Tibial nerve (tissue), 4 donors: ENCODE results near the gene GBX1. TPM values are rescaled to one million over a fixed set of nuclear protein-coding genes. Genes with fewer than 3 reads are reported as not detected.

Experiments used
- DNase-seq, 2 donors: peaks; one replicate each; pipeline ENCODE4 v3.0.0-alpha.2; 2019; ENCODE audit warnings: low spot score in 2 of 2
- H3K27ac ChIP-seq, 4 donors: fragments of 200-600 bp; sonication (generic) in 3 of 4; one replicate each; pipeline ENCODE4 v1.5.1; 2017 to 2019; ENCODE audit warnings: mild to moderate bottlenecking in 1 of 4
- H3K27me3 ChIP-seq, 2 donors: fragments of 200-600 bp; sonication (generic) in 1 of 2; one replicate each; pipeline versions ENCODE4 v1.5.1 to v1.6.0; 2017 to 2019
- H3K36me3 ChIP-seq, 3 donors: fragments of 200-600 bp; sonication (generic); one replicate each; pipeline ENCODE4 v1.5.1; 2018 to 2019
- H3K4me1 ChIP-seq, 4 donors: fragments of 200-600 bp; sonication (generic) in 3 of 4; one replicate each; pipeline ENCODE4 v1.5.1; 2017 to 2019
- H3K4me3 ChIP-seq, 4 donors: fragments of 200-600 bp; sonication (generic) in 3 of 4; one replicate each; pipeline ENCODE4 v1.5.1; 2017 to 2019; ENCODE audit warnings: mild to moderate bottlenecking in 1 of 4, moderate library complexity in 1 of 4
- H3K9me3 ChIP-seq, 4 donors: fragments of 200-600 bp; sonication (generic) in 3 of 4; one replicate each; pipeline ENCODE4 v1.5.1; 2017 to 2019
- CTCF ChIP-seq, 5 experiments: fragments of 200-600 bp in 3 of 5; fragments of 450-650 bp in 2 of 5; sonication (generic) in 3 of 5; IDR thresholded peaks; one replicate each; pipeline ENCODE4 v1.5.1; 2016 to 2019; ENCODE audit warnings: antibody characterized with exemption in 5 of 5, mild to moderate bottlenecking in 3 of 5, moderate library complexity in 2 of 5
- EP300 ChIP-seq, 2 donors: sonication (generic); formaldehyde crosslinking; IDR thresholded peaks; one replicate each; pipeline ENCODE4 v1.6.1; 2017; ENCODE audit warnings: antibody characterized with exemption in 2 of 2, mild to moderate bottlenecking in 1 of 2
- POLR2A ChIP-seq, 2 donors: fragments of 450-650 bp; IDR thresholded peaks; one replicate each; pipeline ENCODE4 v1.6.1; 2017; ENCODE audit warnings: antibody characterized with exemption in 2 of 2, mild to moderate bottlenecking in 2 of 2, moderate library complexity in 2 of 2
- WGBS, 2 donors: methylation state at CpG; one replicate each; pipeline ENCODE4 v1.1.5; 2018; 5-methylcytosine and 5-hydroxymethylcytosine counted together
- total RNA-seq, 4 donors: library from RNA; depleted of rRNA; stranded (reverse); fragments of >200 nt; gene quantifications; one replicate each; pipeline ENCODE4 v1.1.0, GENCODE V29; 2016

Gene GBX1
- total RNA-seq, 4 donors from 2014 or later = not detected

- TF ChIP-seq POLR2A (IDR thresholded peaks at IDR 0.05) = no peak
- no peak for TF ChIP-seq EP300 (IDR thresholded peaks at IDR 0.05)
- no peak for TF ChIP-seq CTCF (IDR thresholded peaks at IDR 0.05)
- H3K36me3 ChIP-seq = peaks cover 4 to 94% (median 8%) of the 10 kb centered on the region in 3 donors
Measured at GRCh38 chr7:151135866-151136843, 31.3 kb downstream of the GBX1 start.

GRCh38 chr7:151135525-151135845 lies 32.0 kb downstream of the GBX1 start:
- 86 to 96% methylated on average over 4 to 5 of the region's 5 CpGs for WGBS, 2 donors
- TF ChIP-seq EP300 (IDR thresholded peaks at IDR 0.05) (no peak), CTCF (IDR thresholded peaks at IDR 0.05) (no peak), POLR2A (IDR thresholded peaks at IDR 0.05) (no peak)
- H3K4me1 ChIP-seq = peaks cover 0 to 16% (median 8%) of the 10 kb centered on the region in 4 donors
- H3K27me3 ChIP-seq = no peaks in the 10 kb centered on the region
- H3K36me3 ChIP-seq = peaks cover 4 to 94% (median 8%) of the 10 kb centered on the region in 3 donors
- no peak for DNase-seq
- no peak overlapping the region for H3K27ac ChIP-seq
- H3K4me3 ChIP-seq = no peak overlapping the region
- no peaks in the 10 kb centered on the region for H3K9me3 ChIP-seq

More at GRCh38 chr7:151135866-151136843, 31.3 kb downstream of the GBX1 start:
- Histone ChIP-seq H3K4me3 (no peak overlapping the region), H3K9me3 (no peaks in the 10 kb centered on the region), H3K4me1 (peaks cover 0 to 14% (median 8%) of the 10 kb centered on the region in 4 donors), H3K27ac (no peak overlapping the region), H3K27me3 (no peaks in the 10 kb centered on the region)
- WGBS, 2 donors = 92 to 94% methylated on average over 33 of the region's 33 CpGs
- no peak for DNase-seq

- WGBS, 2 donors = 93 to 95% methylated on average over 14 of the region's 14 CpGs
- H3K27me3 ChIP-seq = no peaks in the 10 kb centered on the region
- no peak overlapping the region for H3K4me3 ChIP-seq
- no peak for DNase-seq
- H3K27ac ChIP-seq = no peak overlapping the region
- peaks cover 0 to 16% (median 8%) of the 10 kb centered on the region in 4 donors for H3K4me1 ChIP-seq
- peaks cover 4 to 99% (median 8%) of the 10 kb centered on the region in 3 donors for H3K36me3 ChIP-seq
- H3K9me3 ChIP-seq = no peaks in the 10 kb centered on the region
- TF ChIP-seq POLR2A (IDR thresholded peaks at IDR 0.05) (no peak), CTCF (IDR thresholded peaks at IDR 0.05) (no peak), EP300 (IDR thresholded peaks at IDR 0.05) (no peak)
Measured at GRCh38 chr7:151134743-151135524, 32.6 kb downstream of the GBX1 start.

- WGBS, 2 donors = 92 to 97% methylated on average over 23 of the region's 24 CpGs
- no peak overlapping the region for H3K4me3 ChIP-seq
- no peaks in the 10 kb centered on the region for H3K9me3 ChIP-seq
- DNase-seq = no peak
- no peaks in the 10 kb centered on the region for H3K27me3 ChIP-seq
- H3K27ac ChIP-seq = no peak overlapping the region
- H3K36me3 ChIP-seq = peaks cover 4 to 99% (median 8%) of the 10 kb centered on the region in 3 donors
- TF ChIP-seq POLR2A (IDR thresholded peaks at IDR 0.05) (no peak), CTCF (IDR thresholded peaks at IDR 0.05) (no peak), EP300 (IDR thresholded peaks at IDR 0.05) (no peak)
- H3K4me1 ChIP-seq = peaks cover 0 to 16% (median 8%) of the 10 kb centered on the region in 4 donors
Measured at GRCh38 chr7:151133986-151134742, 33.3 kb downstream of the GBX1 start.
